Activated T-helper 9 cell treated with anti-CD3 and anti-CD28 coated beads, Interleukin-2, amount 50 U/mL, for 16 hours (primary cell): ENCODE results near the gene HTN3.
"Not testable (repeated sequence)": the region's sequence is repeated elsewhere in the genome, so short reads cannot be mapped to it uniquely, and the experiment has no call there.

Experiments
- DNase-seq: peaks from one replicate; pipeline ENCODE4 v3.0.0-alpha.2; 2020; ENCODE audit warnings: low read depth

HTN3 gene

DNA sequence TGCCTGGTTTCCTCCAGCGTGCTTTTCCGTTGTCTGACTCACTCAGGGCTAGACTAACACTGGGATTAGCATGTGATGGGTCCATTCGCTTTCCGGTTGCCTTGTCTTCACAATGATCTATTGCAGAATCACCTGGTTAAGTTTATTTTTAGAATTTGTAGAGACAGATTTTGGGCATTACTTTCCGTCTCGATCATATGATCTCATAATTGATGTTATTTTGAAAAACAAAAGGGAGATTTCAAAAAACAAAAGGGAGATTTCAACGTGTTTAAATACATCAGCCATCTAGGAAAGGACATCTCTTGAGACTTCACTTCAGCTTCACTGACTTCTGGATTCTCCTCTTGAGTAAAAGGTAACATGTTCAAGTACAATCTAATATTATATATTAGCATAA lies at the start of gene HTN3:
HTN3 (plus strand) TSS at position 301 of the 400 bp plus-strand sequence. CDS start 2,282 bp downstream, outside the sequence.
- not testable (repeated sequence) for DNase-seq

DNA sequence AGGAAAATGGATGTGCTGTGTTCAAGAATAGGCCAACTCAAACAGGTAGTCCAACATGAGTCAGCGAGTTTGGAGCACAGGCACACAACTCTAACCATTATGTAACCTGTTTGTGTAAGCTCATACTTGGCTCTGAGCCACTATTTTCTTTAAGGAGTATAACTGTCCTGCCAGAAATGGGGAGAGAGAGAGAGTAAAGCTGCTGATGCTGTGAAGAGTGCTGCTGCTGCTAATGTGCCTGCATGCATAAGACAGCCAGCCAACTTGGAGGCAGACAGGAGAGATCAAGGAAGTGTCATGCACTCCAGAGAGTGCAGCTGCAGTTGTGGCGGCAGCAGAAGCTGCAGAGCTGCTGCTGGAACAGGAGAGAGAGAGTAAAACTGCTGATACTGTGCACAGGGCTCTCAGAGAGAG lies 44.2 kb upstream of the HTN3 start:
- no peak for DNase-seq

DNA sequence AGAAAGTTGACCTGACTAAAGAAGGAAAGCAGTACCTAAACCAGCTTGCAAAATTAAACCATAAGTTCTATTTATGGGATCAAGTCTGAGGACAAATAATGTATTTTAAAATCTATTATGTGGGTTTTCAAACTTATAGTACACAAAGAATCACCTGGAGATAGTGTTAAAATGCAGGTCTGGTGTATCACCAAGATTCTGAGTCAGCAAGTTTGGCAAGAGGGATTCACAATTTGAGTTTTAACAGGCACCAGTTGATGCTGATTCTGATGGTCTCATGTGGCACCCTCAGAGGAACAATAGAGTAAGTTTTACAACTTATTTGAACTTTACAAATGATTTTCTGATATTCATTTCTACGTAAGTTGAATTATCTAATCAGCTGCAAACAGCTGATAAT lies 41.6 kb upstream of the HTN3 start:
- no peak for DNase-seq

DNA sequence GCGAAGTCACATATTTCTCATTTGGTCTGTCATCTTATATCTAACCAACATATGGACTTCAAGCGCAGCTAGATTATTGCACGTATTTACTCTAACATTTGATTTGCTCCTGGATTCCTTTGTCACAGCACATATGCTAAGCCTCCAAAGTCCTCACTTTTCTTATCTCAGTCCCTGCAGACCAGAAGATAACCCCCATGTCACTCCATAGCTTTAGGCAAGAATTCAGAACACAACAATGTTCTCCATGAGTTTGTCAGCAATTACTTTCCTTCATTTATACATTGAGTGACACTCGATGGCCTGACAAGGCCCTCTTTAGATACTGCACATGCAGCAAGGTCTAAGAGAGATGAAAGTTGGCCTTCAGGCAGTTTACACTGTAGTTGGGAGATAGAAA lies 37.2 kb upstream of the HTN3 start:
- no peak for DNase-seq

DNA sequence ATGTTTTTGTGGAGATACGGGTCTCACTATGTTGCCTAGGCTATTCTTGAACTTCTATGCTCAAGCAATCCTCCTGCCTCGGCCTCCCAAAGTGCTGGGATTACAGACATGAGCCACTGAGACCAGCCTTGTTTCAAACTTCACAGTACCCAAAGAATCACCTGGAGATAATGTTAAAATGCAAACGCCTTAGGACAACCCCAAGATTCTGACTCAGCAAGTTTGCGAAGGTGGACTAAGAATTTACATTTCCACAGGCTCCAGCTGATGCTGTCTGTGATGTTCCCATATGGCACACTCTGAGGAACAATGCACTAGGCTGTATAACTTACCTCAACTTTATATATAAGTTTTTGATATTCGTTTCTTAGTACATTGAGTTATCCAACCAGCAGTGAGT lies 33.5 kb upstream of the HTN3 start:
- DNase-seq, result no peak

DNA sequence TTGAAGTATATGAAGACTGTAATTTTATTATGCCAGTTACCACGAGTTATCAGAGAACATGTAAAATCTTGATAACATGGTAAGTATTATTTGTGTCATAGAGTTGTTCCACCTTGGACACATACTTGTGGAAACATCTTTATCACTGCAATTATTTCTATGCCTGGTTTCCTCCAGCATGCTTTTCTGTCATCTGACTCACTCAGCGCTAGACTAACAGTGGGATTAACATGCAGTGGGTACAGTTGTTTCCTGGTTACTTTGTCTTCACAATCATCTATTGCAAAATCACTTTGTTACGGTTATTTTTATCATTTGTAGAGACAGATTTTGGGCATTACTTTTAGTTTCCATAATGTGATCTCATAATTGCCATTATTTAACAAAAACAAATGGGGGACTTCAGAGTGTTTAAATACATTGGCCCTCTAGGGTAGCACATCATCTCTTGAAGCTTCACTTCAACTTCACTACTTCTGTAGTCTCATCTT lies 32.7 kb upstream of the HTN3 start, which contains the start of gene STATH:
STATH (plus strand) TSS at position 441 of the 491 bp plus-strand sequence. CDS start 2,472 bp downstream, outside the sequence.
- DNase-seq, result no peak

DNA sequence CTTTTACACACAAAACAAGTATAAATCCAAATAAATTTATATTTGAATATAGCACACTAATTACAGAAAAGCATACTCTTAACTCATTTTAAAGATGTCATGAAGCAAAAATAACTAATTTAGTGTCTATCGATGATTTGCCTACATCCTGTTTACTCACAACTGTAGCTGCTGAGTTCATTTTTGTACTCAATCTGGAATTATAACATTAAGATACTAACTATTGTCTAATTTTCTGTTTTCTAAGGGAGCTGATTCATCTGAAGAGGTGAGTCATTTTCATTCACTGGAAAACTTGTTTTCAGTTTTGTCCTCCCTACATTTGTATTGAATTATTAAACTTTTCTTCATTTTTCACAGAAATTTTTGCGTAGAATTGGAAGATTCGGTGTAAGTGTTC lies 28.8 kb upstream of the HTN3 start:
- no peak for DNase-seq

DNA sequence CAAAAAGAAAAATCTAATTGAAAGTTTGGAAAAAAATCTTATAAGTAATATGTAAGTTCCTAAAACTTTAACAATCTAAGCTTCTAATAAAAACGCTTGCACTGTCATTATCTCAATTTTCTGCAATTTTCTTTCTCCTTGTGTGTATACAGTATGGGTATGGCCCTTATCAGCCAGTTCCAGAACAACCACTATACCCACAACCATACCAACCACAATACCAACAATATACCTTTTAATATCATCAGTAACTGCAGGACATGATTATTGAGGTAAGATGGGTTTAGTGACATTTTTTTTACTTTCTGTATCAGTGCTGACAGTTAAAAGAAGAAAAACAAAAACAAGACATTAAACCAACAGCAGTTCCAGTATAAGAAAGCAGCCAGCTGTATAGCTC lies 27.5 kb upstream of the HTN3 start:
- no peak for DNase-seq

DNA sequence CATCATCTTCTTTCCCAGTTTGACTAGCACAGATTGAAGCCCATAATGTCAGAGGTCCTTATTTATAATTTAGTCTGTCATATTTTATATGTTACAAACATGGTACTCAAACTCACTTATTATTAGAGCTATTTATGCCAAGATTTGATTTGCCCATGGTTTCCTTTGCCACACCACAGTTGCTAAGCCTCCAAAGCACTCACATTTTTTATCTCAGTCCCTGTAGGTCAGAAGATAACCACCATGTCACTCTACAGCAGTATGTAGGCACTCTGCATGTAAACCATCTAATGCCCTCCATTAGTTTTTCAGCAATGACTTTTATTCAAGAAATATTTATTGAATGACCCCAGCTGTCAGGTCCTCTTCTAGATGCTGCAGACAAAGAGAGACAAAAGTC lies 25.8 kb upstream of the HTN3 start:
- no peak for DNase-seq

DNA sequence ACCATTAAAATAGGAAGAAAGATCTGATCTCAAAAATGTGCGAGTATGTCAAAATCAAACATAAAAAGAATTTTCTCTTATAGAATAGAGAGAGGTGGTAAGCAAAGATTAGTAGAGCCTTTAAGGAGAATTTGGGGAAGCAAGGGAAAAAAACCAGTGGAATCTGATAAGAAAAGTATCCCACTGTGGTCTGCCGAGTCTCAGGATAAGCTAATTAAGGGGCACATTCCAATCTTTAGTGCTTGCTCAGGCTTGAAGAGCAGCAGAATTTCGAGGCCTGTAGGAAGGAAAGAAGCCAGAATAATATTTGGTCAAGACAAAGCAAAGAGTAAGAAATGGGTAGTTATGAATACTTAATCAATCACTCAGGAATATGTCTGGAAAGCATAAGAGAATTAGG lies 19.5 kb upstream of the HTN3 start:
- no peak for DNase-seq

DNA sequence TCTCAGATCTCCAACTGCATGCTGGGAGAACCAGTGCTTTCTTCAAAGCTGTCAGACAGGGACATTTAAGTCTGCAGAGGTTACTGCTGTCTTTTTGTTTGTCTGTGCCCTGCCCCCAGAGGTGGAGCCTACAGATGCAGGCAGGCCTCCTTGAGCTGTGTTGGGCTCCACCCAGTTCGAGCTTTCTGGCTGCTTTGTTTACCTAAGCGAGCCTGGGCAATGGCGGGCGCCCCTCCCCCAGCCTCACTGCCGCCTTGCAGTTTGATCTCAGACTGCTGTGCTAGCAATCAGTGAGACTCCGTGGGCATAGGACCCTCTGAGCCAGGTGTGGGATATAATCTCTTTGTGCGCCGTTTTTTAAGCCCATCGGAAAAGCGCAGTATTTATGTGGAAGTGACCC lies 9.3 kb upstream of the HTN3 start:
- not testable (repeated sequence) for DNase-seq

DNA sequence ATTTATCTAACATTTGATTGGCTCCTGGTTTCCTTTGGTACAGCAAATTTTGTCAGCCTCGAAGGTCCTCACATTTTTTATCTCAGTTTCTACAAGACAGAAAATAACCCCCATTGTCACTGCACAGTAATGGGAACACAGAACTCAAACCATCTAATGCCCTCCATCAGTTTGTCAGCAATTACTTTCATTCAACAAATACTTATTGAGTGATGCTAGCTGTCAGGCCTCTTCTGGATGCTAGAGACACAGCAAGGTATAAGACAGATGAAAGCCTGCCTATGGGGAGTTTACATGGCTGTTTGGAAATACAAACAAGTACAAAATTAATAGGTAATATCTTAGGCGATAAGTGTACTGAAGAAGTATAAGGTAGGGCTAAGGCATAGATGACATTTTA lies 5.0 kb upstream of the HTN3 start:
- DNase-seq, result no peak

DNA sequence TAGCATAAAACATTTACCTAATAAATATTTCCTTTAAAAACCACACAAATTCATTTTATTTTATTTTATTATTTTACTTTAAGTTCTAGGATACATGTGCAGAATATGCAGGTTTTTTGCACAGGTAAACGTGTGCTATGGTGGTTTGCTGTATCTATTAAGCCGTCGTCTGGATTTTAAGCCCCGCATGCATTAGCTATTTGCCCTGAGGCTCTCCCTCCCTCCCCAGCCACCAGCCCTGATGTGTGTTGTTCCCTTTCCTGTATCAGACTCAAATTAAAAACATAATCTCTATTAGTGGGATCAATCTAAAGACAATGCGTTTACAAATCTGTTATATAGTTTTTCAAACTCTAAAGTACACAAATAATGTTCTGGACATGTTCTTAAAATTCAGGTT lies 1.2 kb upstream of the HTN3 start:
- no peak for DNase-seq

DNA sequence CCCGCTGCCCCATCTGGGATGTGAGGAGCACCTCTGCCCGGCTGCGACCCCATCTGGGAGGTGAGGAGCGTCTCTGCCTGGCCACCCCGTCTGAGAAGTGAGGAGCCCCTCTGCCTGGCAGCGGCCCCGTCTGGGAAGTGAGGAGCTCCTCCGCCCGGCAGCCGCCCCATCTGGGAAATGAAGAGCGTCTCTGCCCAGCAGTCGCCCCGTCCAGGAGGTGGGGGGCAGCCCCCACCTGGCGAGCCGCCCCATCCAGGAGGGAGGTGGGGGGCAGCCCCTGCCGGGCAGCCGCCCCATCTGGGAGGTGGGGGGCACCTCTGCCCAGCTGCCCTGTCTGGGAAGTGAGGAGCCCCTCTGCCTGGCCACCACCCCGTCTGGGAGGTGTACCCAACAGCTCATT lies 9.3 kb downstream of the HTN3 start:
- not testable (repeated sequence) for DNase-seq

DNA sequence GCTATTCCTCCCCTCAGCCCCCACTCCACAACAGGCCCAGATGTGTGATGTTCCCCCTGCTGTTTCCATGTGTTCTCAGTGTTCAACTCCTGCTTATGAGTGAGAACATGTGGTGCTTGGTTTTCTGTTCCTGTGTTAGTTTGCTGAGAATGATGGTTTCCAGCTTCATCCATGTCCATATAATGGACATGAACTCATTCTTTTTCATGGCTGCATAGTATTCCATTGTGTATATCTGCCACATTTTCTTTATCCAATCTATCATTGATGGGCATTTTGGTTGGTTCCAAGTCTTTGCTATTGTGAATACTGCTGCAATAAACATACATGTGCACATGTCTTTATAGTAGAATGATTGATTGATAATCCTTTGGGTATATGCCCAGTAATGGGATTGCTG lies 11.7 kb downstream of the HTN3 start:
- not testable (repeated sequence) for DNase-seq

DNA sequence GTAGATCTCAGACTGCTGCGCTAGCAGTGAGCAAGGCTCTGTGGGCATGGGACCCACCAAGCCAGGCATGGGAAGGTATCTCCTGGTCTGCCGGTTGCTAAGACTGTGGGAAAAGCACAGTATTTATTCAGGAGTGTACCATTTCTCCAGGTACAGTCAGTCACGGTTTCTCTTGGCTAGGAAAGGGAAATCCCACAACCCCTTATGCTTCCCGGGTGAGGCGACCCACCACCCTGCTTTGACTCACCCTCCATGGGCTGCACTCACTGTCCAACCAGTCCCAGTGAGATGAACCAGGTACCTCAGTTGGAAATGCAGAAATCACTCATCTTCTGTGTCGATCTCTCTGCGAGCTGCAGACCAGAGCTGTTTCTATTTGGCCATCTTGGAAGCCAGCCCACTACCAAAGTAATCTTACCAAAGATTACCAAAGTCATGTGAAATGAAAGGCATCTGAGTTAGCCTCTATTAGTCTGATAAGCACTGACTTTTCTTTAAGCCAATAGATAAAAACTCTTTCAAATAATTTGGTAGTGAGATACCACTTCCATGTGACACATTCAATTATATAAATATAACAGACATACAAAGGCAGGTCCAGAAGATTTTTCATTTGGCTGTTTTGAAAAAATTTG lies 13.5 kb downstream of the HTN3 start:
- no peak for DNase-seq

DNA sequence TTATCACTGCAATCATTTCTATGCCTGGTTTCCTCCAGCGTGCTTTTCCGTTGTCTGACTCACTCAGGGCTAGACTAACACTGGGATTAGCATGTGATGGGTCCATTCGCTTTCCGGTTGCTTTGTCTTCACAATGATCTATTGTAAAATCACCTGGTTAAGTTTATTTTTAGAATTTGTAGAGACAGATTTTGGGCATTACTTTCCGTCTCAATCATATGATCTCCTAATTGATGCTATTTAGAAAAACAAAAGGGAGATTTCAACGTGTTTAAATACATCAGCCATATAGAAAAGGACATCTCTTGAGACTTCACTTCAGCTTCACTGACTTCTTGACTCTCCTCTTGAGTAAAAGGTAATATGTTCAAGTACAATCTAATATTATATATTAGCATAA lies 21.9 kb downstream of the HTN3 start, which contains the start of gene HTN1:
HTN1 (plus strand) TSS at position 301 of the 400 bp plus-strand sequence. CDS start 2,639 bp downstream, outside the sequence.
- DNase-seq, result not testable (repeated sequence)

DNA sequence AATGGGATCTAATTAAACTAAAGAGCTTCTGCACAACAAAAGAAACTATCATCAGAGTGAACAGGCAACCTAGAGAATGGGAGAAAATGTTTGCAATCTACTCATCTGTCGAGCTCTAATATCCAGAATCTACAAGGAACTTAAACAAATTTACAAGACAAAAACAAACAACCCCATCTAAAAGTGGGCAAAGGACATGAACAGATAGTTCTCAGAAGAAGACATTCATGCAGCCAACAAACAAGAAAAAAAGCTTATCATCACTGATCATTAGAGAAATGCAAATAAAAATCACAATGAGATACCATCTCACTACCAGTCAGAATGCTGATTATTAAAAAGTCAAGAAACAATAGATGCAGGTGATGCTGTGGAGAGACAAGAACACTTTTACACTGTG lies 28.3 kb downstream of the HTN3 start:
- DNase-seq, result not testable (repeated sequence)

DNA sequence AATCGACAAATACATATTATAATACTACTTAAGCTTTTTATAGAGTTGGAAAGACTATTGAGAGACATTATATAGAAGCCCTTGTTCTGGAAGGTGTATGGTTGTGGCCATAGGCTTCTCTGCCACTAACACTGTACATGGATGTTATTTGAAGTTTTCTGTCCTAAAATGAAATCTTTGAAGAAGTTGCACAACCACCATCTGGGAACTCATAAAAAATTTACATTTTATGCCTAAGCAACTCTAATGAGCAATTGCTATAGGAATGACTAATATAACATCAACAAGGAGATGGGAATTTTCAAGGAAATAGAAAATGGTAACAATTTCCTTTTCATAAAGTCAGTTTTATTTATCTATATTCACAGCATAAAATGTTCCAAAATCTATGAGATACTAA lies 29.4 kb downstream of the HTN3 start:
- no peak for DNase-seq

DNA sequence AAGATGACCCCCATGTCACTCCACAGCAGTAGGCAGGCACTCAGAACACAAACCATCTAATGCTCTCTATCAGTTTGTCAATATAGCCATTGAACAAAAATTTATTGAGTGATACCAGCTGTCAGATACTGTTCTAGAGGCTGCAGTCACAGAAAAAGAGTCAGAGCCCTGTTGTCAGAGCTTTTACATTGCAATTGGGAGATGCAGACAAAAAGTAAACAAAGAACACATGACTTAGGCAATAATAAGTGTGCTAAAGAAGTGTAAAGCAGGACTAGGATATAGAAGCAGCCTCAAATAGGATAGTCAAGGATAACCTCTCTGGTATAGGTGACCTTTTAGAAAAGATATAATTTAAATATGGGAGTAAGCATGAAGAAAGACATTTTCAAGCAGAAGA lies 30.9 kb downstream of the HTN3 start:
- DNase-seq, result no peak

DNA sequence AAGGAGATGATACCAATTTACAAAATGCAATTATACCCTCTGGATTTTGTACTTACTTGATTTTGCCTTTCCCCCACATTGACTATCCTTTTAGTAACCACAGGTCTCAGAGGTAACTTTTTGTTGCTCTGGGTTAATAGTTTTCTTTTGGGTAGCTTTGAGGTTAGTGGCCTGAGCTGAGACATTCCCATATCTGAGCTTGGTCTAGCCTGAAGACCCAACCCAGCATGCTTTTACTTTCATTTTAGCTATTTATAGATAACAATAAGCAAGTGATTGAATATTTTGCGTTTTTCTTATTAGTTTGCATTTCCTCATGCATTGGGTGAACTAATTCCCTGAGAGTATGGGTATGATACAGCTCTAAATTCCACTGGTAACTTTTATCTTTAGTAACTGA lies 33.7 kb downstream of the HTN3 start:
- no peak for DNase-seq

DNA sequence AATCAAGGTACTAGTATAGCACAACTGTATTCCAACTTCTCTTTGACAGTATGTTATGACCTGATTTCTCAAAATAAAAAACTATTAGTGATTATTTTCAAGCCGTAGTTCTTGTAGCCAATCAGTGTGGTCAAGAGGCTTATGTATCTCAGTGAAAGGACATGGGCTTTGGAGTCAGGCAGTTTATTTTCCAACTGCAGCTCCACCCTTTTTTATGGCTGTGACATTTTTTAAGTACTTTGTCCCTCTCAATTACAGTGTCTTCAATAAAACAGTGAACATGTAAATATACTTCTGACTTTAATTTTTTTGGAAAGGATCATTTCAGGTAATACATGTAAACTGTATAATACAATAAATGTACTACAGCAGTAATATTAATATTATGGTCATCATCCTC lies 51.9 kb downstream of the HTN3 start:
- no peak for DNase-seq
